ENCODE measurements around the gene EPN1. TPM values are rescaled to one million over a fixed set of nuclear protein-coding genes. Genes with fewer than 3 reads are reported as not detected.

The EPN1 gene
- 23.4 TPM for total RNA-seq
- 106 TPM for polyA plus RNA-seq

DNA sequence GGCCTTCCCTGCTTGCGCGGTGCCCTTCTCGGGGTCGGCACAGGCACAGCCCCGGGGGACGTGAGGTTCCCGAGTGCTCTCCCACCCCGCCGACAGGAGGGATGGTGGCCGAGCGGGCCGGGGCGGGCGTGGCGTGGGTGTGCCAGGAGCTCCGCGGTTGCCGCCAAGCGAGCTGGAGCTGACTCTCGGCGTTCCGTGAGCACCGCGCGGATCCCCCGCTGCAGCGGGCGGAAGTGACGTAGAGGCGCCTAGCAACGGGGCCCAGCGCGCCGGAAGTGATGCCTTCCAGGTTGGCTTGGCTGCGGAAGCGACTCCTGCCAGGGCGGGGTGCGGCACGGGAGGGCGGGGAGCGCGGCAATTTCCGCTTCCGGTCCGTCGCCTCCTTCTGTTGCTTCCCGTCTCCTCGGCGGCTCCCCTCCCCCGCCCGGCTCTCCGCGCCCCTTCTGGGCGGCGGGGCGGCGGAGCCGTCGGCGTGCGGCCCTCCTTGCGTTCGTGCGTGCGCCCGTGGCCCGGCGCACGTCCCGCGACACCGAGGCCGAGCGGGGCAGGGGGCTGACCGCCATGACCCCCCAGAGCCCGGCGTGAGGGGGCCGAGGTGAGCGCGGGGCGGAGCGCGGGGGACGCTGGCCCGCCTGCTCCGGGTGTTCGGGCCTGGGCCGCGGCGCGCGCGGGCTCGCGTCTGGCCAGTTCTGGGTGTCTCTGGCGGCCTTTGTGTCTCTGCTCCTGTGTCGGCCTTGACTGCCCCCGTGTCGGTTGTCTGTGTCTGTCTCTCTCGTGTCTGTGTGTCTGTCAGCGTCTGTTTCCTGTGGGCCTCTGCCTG lies at the start of gene EPN1:
EPN1 (plus strand) TSS at position 386 of the 820 bp plus-strand sequence. CDS start 3,402 bp downstream, outside the sequence.
- WGBS = 1% methylated on average over 101 of the region's 101 CpGs
- Histone ChIP-seq H3K4me1 (ENCODE audit: insufficient read depth) (no peaks in the 10 kb centered on the region), H3K36me3 (ENCODE audit: insufficient read depth) (peaks cover 5% of the 10 kb centered on the region)

DNA sequence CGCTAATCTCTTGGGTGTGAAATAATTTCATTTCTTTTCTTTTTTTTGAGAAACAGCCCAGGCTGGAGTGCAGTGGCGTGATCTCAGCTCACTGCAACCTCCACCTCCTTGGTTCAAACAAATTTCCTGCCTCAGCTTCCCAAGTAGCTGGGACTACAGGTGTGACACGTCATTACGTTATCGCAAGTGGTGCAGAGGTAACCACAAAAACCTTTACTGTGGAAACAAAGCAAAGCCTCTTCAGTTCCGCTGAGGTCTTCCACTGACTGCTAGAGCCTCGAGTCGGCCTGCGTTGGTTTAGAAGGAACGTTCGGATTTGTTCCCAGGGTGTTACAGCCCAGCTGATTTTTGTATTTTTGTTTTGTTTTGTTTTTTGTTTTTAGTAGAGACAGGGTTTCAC lies 48.7 kb upstream of the EPN1 start:
- 89% methylated on average over 11 of the region's 11 CpGs for WGBS
- no peak for DNase-seq (ENCODE audit: extremely low spot score)
- no peak overlapping the region for H3K27ac ChIP-seq (ENCODE audit: low read depth)
- H3K36me3 ChIP-seq (ENCODE audit: insufficient read depth) = no peaks in the 10 kb centered on the region
- H3K4me3 ChIP-seq (ENCODE audit: low read depth, low read length) = no peak overlapping the region
- no peaks in the 10 kb centered on the region for H3K4me1 ChIP-seq (ENCODE audit: insufficient read depth)

More for the DNA sequence above, at the start of gene EPN1:
- Histone ChIP-seq H3K4me3 (ENCODE audit: low read depth, low read length) (peak within 1 kb of the TSS; percentile 98), H3K27ac (ENCODE audit: low read depth) (peak within 1 kb of the TSS; percentile 88)
- peak; percentile 83 for DNase-seq (ENCODE audit: extremely low spot score)

DNA sequence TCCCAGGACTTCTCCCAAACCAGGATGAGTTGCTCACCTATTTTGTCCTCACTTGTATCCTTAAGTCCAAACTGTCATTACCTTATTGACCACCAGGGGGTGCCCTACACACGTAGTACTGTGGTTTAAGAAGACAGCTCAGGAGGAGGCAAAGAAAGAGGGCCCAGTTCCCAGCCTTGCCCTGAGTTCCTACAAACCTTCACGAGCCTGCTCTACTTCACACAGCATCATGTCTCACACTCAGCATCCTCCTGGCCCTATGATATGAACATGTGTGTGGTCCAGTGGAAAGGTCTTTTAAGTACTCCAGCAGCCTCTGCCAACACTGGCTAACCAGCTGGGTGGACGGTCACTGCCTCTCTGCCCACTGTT lies 42.6 kb upstream of the EPN1 start:
- WGBS = 18% methylated on average over 3 of the region's 3 CpGs
- H3K27ac ChIP-seq (ENCODE audit: low read depth) = no peak overlapping the region
- no peak overlapping the region for H3K4me3 ChIP-seq (ENCODE audit: low read depth, low read length)
- H3K4me1 ChIP-seq (ENCODE audit: insufficient read depth) = peaks cover 5% of the 10 kb centered on the region
- peak; percentile 78 for DNase-seq (ENCODE audit: extremely low spot score)
- H3K36me3 ChIP-seq (ENCODE audit: insufficient read depth) = no peaks in the 10 kb centered on the region

DNA sequence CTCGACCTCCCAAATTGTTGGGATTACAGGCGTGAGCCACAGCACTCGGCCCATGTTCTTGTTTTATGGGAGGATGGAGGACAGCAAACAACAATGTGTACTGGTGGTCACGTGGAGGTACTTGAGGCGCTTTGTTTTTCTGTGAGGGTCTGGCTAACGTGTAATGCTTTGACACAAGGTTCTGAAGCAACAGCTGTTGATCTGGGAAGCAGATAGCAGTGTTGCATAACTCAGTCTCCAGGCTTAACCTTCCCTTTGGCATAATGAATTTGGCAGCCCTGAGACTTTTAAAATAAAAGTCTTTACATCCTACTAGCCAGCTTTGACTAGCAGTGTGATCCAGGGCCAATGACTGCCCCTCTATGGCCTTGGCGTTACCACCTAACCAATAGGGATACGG lies 41.2 kb upstream of the EPN1 start:
- Histone ChIP-seq H3K4me1 (ENCODE audit: insufficient read depth) (peaks cover 5% of the 10 kb centered on the region), H3K36me3 (ENCODE audit: insufficient read depth) (no peaks in the 10 kb centered on the region), H3K4me3 (ENCODE audit: low read depth, low read length) (no peak overlapping the region), H3K27ac (ENCODE audit: low read depth) (no peak overlapping the region)
- WGBS = 71% methylated on average over 8 of the region's 8 CpGs
- DNase-seq (ENCODE audit: extremely low spot score) = no peak

DNA sequence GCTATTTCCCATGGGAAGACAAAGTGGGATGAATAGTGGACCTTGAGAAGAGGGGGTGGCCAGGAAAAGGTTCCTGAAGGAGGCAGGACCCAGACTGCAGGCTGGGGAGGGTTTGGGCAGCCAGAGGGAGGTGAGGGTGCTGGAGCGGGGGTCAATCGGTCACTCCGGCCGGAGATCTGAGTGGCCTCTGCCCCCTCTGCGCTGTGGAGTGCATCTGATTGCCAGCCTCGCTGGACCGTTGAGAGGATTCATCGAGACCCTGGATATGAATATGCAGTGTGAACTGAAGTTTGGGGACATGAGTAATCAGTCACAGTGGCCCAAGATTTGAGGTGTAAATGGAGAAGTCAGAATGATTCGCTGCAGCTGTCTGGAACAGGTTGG lies 39.7 kb upstream of the EPN1 start:
- DNase-seq (ENCODE audit: extremely low spot score) = no peak

DNA sequence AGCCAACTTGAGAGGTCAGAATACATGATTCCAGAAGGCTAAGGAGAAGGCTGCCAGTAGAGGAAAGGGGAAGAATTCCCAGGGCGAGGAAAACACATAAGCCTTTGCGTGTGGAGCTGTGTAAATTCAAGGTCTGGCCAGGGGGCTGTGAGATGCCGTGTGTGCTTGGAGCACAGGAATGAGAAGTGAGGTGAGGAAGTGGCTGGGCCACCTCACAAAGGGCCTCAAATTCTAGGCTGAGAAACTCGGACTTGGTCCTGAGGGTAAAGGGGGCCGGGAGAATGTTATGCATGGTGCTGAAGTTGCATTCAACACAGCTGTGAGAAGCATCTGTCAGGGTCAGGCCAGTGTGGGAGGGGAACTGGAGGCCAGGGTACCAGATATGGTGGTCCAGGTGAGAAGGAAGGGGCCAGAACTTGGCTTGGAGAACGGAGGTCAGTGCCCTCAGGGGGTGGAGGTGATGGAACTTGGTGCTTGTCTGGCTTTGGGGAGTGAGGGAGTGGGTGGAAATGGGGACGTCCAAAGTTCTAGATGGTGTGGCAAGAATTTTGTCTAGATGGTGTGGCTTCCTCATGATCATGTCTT lies 39.1 kb upstream of the EPN1 start:
- Histone ChIP-seq H3K4me3 (ENCODE audit: low read depth, low read length) (peak overlapping the region; percentile 89), H3K27ac (ENCODE audit: low read depth) (no peak overlapping the region), H3K36me3 (ENCODE audit: insufficient read depth) (no peaks in the 10 kb centered on the region), H3K4me1 (ENCODE audit: insufficient read depth) (peaks cover 5% of the 10 kb centered on the region)
- WGBS = 71% methylated on average over 7 of the region's 7 CpGs
- DNase-seq (ENCODE audit: extremely low spot score) = no peak

More for the DNA sequence above, 39.7 kb upstream of the EPN1 start:
- Histone ChIP-seq H3K36me3 (ENCODE audit: insufficient read depth) (no peaks in the 10 kb centered on the region), H3K27ac (ENCODE audit: low read depth) (peak overlapping the region; percentile 91), H3K4me3 (ENCODE audit: low read depth, low read length) (peak overlapping the region; percentile 89), H3K4me1 (ENCODE audit: insufficient read depth) (peaks cover 5% of the 10 kb centered on the region)
- 10% methylated on average over 9 of the region's 9 CpGs for WGBS

DNA sequence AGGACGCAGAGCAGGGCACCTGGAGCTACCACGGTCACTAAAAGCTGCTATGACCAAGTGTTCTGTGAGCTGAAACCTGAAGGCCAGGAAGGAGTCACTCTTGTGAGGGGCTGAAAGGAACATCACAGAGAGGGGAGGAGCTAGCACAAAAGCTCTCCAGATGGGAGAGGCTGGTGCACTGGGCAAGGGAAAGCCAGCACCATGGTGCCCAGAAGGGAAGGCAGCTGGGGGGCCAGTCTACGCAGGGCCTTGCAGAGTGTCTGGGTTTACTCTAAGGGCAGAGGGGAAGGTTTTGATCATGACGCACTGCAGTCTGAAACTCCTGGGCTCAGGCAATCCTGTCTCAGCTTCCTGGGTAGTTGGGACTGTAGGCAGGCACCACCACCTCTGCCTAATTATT lies 38.3 kb upstream of the EPN1 start:
- 86% methylated on average over 4 of the region's 4 CpGs for WGBS
- no peaks in the 10 kb centered on the region for H3K36me3 ChIP-seq (ENCODE audit: insufficient read depth)
- no peak for DNase-seq (ENCODE audit: extremely low spot score)
- no peak overlapping the region for H3K4me3 ChIP-seq (ENCODE audit: low read depth, low read length)
- H3K27ac ChIP-seq (ENCODE audit: low read depth) = no peak overlapping the region
- peaks cover 5% of the 10 kb centered on the region for H3K4me1 ChIP-seq (ENCODE audit: insufficient read depth)

DNA sequence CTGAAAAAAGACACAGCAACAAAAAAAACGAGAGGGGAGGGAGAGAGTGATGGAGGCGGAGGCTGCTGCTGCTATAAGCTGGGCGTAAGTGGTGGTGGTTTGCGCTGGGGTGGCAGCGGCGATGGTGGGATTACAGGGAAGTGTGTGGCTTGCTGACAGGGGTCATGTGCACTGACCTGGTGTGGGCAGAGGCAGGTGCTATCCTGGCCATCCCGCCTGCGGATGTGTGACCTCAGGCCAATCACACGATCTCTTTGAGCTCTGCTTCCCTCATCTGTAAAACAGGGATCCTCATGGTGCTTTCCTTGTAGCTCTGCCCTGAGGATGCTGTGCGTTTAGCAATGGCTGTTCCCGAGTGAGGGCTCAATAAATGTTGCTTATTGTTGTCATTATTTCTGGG lies 37.5 kb upstream of the EPN1 start:
- WGBS = 80% methylated on average over 11 of the region's 11 CpGs
- H3K36me3 ChIP-seq (ENCODE audit: insufficient read depth) = no peaks in the 10 kb centered on the region
- no peak overlapping the region for H3K4me3 ChIP-seq (ENCODE audit: low read depth, low read length)
- H3K4me1 ChIP-seq (ENCODE audit: insufficient read depth) = peaks cover 5% of the 10 kb centered on the region
- no peak overlapping the region for H3K27ac ChIP-seq (ENCODE audit: low read depth)
- no peak for DNase-seq (ENCODE audit: extremely low spot score)

DNA sequence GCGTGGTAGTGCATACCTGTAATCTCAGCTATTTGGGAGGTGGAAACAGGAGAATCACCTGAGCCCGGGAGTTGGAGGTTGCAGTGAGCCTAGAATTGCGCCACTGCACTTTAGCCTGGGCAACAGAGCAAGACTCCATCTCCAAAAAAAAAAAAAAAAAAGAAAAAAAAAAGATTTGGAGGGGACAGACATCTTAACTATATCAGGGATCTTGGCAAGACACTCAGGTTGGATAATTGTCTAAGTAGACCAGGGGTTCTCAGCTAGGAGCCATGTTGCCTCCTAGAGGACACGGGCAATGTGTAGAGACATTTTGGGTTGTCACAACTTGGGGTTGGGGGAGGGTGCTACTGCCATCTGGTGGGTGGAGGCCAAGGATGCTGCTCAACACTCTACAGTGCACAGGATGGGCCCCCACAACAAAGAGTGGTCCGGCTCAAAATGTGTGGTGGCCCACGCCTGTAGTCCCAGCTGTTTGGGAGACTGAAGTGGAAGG lies 36.1 kb upstream of the EPN1 start:
- whole genome bisulfite sequencing = 83% methylated on average over 6 of the region's 6 CpGs
- no peak for DNase-seq (ENCODE audit: extremely low spot score)
- Histone ChIP-seq H3K4me1 (ENCODE audit: insufficient read depth) (peaks cover 5% of the 10 kb centered on the region), H3K4me3 (ENCODE audit: low read depth, low read length) (no peak overlapping the region), H3K36me3 (ENCODE audit: insufficient read depth) (no peaks in the 10 kb centered on the region), H3K27ac (ENCODE audit: low read depth) (no peak overlapping the region)

DNA sequence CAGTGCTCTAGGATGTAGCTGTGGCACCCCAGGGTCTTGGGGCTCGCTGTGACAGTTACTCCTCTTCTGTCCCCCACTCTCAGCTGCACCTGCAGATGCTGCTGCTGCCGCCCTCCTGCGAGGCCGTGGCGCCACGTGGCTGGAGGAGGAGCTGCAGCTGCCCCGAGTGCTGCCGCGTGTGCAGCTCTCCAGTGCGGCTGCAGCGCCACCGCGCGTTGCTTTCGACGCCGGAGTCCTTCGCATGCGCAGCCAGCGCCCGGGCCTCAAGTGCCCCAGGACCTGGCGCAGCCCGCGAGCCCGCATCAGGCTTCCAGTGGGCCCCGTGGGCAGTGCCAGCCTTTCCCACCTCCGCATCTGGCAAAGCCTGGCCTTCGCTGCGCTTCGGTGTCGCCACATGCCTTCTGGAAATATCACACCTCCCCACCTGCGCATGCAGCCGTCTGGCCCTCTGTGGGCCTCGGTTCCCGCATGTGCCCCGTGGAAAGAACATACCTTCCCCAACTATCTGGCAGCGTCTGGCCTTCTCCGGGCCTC lies 34.9 kb upstream of the EPN1 start:
- DNase-seq (ENCODE audit: extremely low spot score) = no peak
- Histone ChIP-seq H3K4me1 (ENCODE audit: insufficient read depth) (peaks cover 7% of the 10 kb centered on the region), H3K4me3 (ENCODE audit: low read depth, low read length) (peak overlapping the region; percentile 94), H3K27ac (ENCODE audit: low read depth) (no peak overlapping the region), H3K36me3 (ENCODE audit: insufficient read depth) (no peaks in the 10 kb centered on the region)
- WGBS = 13% methylated on average over 38 of the region's 38 CpGs

DNA sequence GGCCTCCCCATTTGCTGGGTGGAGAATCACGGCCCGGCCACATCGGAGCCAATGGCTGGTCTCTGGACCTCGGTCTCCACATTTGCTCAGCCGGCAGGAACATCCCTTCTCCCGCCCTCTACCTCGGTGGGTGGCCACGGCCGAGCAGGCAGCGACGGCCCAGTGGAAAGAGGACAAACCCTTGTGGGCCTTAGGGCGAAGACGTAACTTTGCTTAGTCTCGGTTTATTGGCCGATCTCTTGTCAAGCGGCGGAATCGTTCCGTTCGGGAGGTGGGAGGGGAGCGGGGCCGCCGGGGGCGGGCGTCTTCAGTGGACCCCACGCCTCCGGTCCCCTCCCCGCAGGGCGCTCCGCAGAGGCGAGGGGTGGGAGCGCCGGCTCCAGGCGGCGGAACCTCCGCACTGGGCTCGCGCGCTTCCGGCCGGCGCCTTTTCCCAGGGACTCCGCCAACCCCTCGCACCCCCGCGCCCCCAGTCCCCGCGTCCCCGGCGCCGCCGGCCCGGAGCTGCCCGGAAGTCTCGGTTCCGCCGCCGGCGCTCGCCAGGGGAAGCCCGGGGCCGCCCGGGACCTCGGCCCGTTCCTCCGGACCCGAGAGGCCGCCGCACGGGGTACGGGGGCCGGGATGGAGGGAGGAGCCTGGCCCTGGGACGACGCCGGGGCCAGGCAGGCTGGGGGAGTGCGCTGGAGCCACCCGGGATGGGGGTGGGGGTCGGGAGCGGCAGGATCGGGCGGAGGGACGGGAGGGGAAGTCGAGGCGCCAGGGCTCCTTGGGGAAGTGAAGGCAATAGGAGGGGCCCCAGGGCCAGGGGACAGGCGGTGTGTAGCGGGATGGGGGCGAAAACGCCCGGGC lies 34.2 kb upstream of the EPN1 start, which contains the start of gene ZNF580:
ZNF580 (plus strand) TSS at position 426 of the 849 bp plus-strand sequence. CDS start 1,507 bp downstream, outside the sequence.
- no peak for DNase-seq (ENCODE audit: extremely low spot score)
- WGBS = under 1% methylated on average over 89 of the region's 89 CpGs
- Histone ChIP-seq H3K36me3 (ENCODE audit: insufficient read depth) (no peaks in the 10 kb centered on the region), H3K4me3 (ENCODE audit: low read depth, low read length) (peak within 1 kb of the TSS; percentile 94), H3K27ac (ENCODE audit: low read depth) (peak within 1 kb of the TSS; percentile 87), H3K4me1 (ENCODE audit: insufficient read depth) (peaks cover 7% of the 10 kb centered on the region)

DNA sequence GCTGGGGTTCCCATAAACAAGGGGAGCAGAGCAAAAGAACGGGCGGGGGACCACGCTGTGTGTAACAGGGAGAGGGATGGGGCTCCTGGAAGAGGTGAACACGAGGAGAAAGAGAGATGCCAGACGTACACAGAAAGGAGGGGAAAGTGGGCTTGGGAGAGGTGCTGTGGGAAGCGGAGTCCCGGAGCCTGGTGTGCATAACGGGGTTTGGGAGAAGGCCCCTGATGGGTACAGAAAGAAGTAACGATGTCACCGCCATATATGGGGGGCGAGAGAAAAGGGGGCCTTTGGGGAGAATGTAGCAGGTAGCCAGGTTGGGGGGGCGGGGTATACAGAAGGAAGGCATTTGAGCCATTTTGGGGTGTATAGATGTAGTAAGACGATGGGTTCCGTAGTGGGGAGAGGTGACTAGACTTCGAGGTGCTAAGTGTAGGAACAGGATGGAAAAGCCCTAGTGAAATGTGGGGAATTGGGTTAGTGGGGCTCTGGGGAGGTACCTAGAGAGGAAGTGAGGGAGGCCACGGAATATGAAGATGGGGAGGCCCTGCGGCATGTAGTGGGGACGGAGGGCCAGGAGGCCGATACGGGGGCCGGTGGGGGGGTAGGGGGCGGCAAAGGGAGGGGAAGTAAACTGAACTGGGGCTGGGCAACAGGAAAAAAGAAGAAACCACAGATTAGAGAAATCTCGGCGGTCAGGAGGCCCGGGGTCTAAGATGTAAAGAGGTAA lies 33.4 kb upstream of the EPN1 start:
- Histone ChIP-seq H3K4me1 (ENCODE audit: insufficient read depth) (peaks cover 2% of the 10 kb centered on the region), H3K4me3 (ENCODE audit: low read depth, low read length) (peak overlapping the region; percentile 94), H3K27ac (ENCODE audit: low read depth) (peak overlapping the region; percentile 87), H3K36me3 (ENCODE audit: insufficient read depth) (no peaks in the 10 kb centered on the region)
- under 1% methylated on average over 25 of the region's 25 CpGs for whole genome bisulfite sequencing
- DNase-seq (ENCODE audit: extremely low spot score) = no peak
